HepG2 (cell line): ENCODE data around the gene SORD. TPM values are rescaled to one million over a fixed set of nuclear protein-coding genes. Genes with fewer than 3 reads are reported as not detected.
"Not testable (repeated sequence)": the region's sequence is repeated elsewhere in the genome, so short reads cannot be mapped to it uniquely, and the experiment has no call there.

Source experiments
- ATAC-seq: fragments of 200-7000 bp; cut with Tn5 transposase; 3 replicates; pipeline ENCODE4 v1.9.1; 2020; ENCODE audit warnings: mild to moderate bottlenecking, moderate library complexity
- BruUV-seq: library from RNA; stranded (reverse); fragments of 400-500 nt; replicated peaks from 2 replicates; lab custom pipeline; 2021; lab: Mats Ljungman, UMichigan
- CTCF ChIA-PET: fragments of 300-600 bp; formaldehyde crosslinking; extraction: SDS; loops from one replicate; lab custom pipeline; 2021; ENCODE audit warnings: low total read pairs, inconsistent platforms, low intra/inter-chr PET ratio; lab: Yijun Ruan, JAX
- POLR2A ChIA-PET: fragments of 350-600 bp; sonication (Branson Sonifier 250); formaldehyde crosslinking; loops from one replicate; lab custom pipeline; 2020; ENCODE audit warnings: antibody characterized with exemption, inconsistent platforms; lab: Yijun Ruan, JAX
- DNase-seq: peaks from one replicate; pipeline ENCODE4 v3.0.0-alpha.2; 2015; ENCODE audit warnings: low spot score
- FAIRE-seq: peaks from 3 replicates; lab custom pipeline; 2011; peaks lifted over from hg19 to GRCh38; lab: Jason Lieb, UNC
- H2AFZ ChIP-seq: one replicate; pipeline ENCODE4 v1.6.1; 2011; ENCODE audit warnings: low read length, inconsistent platforms
- H3K27ac ChIP-seq: fragments of 300-600 bp; 3 replicates; pipeline ENCODE4 v1.8.0; 2011; ENCODE audit warnings: mixed run types, mild to moderate bottlenecking, mixed read lengths, low read length, inconsistent platforms; ENCODE audit not compliant: insufficient read depth; ENCODE audit errors: extremely low read length
- H3K27me3 ChIP-seq, 2 experiments: fragments of 200-600 bp in 1 of 2; 2 replicates in 1 of 2; 3 replicates in 1 of 2; pipeline versions ENCODE4 v1.6.0 to v1.8.0; 2011; ENCODE audit warnings: low read length in 2 of 2, mild to moderate bottlenecking in 2 of 2, moderate library complexity in 2 of 2, inconsistent platforms in 1 of 2; ENCODE audit not compliant: insufficient read depth in 2 of 2, control insufficient read depth in 1 of 2
- H3K36me3 ChIP-seq, 2 experiments: fragments of 200-600 bp in 1 of 2; replicated peaks in 1 of 2; 2 replicates in 1 of 2; 3 replicates in 1 of 2; pipeline versions ENCODE4 v1.5.1 to v1.8.0; 2011; ENCODE audit warnings: low read length in 2 of 2, inconsistent platforms in 1 of 2; ENCODE audit not compliant: insufficient read depth in 2 of 2, control insufficient read depth in 1 of 2
- H3K4me1 ChIP-seq: 2 replicates; pipeline ENCODE4 v1.5.1; 2012; ENCODE audit warnings: low read length, inconsistent platforms; ENCODE audit not compliant: insufficient read depth
- H3K4me2 ChIP-seq: 2 replicates; pipeline ENCODE4 v1.6.0; 2011; ENCODE audit warnings: low read depth, low read length, inconsistent platforms
- H3K4me3 ChIP-seq, 3 experiments: fragments of 200-600 bp in 1 of 3; sonication (generic), shearing (Covaris generic) in 1 of 3; replicated peaks in 1 of 3; 2 replicates each; pipeline ENCODE4 v1.5.1; 2011 to 2016; ENCODE audit warnings: low read length in 3 of 3, inconsistent platforms in 2 of 3, low read depth in 2 of 3, mild to moderate bottlenecking in 2 of 3, control low read depth in 1 of 3, mixed read lengths in 1 of 3; ENCODE audit not compliant: insufficient read depth in 1 of 3
- H3K79me2 ChIP-seq: one replicate; pipeline ENCODE4 v1.6.1; 2011; ENCODE audit warnings: low read length, inconsistent platforms; ENCODE audit not compliant: insufficient read depth
- H3K9ac ChIP-seq: 2 replicates; pipeline ENCODE4 v1.6.0; 2011; ENCODE audit warnings: mild to moderate bottlenecking, low read depth, low read length, inconsistent platforms; ENCODE audit not compliant: insufficient read depth
- H3K9me3 ChIP-seq: 2 replicates; pipeline ENCODE4 v1.5.1; 2012; ENCODE audit warnings: mild to moderate bottlenecking, low read length
- H4K20me1 ChIP-seq: 2 replicates; pipeline ENCODE4 v1.6.0; 2011; ENCODE audit warnings: inconsistent platforms, mild to moderate bottlenecking, low read length, moderate library complexity; ENCODE audit not compliant: insufficient read depth
- CEBPG ChIP-seq: IDR thresholded peaks from 2 replicates; pipeline ENCODE4 v1.6.1; 2016
- ZNF770 ChIP-seq: sonication (generic); formaldehyde crosslinking; IDR thresholded peaks from 2 replicates; pipeline ENCODE4 v1.5.0; 2020; ENCODE audit warnings: mild to moderate bottlenecking, missing genetic modification reagents
- ZNF780A ChIP-seq: sonication (generic); formaldehyde crosslinking; IDR thresholded peaks from 2 replicates; pipeline ENCODE4 v1.8.0; 2022; ENCODE audit warnings: mild to moderate bottlenecking, missing genetic modification reagents, moderate library complexity
- WGBS: methylation state at CpG from one replicate; pipeline ENCODE4 v1.1.6; 2017; ENCODE audit warnings: low lambda C conversion rate; 5-methylcytosine and 5-hydroxymethylcytosine counted together
- in situ Hi-C: cut with HindIII; loops from 2 replicates; pipeline ENCODE4 v1.10.0; 2017; ENCODE audit warnings: low pct_unique_long_range_greater_than_20kb; ENCODE audit not compliant: extremely low pct_ligation_motif_present
- intact Hi-C: fragments of 100-400 bp; cut with micrococcal nuclease; formaldehyde crosslinking; loops from one replicate; pipeline ENCODE4 v1.10.0; 2022; ENCODE audit not compliant: unreplicated experiment
- polyA plus RNA-seq, 8 experiments: library from polyadenylated mRNA; depleted of rRNA in 3 of 8; stranded (reverse) in 7 of 8; unstranded in 1 of 8; fragments of >200 nt; fragmentation: Illumina TruSeq in 4 of 8; extraction: Trizol in 4 of 8; gene quantifications; 2 replicates each; pipeline versions ENCODE4 v1.2.1 to v1.2.3, GENCODE V29; 2011 to 2016; ENCODE audit warnings: low read depth in 4 of 8, missing spikeins in 1 of 8, mixed read lengths in 1 of 8; ENCODE audit not compliant: insufficient read depth in 1 of 8
- total RNA-seq, 5 experiments: library from RNA; depleted of rRNA; stranded (reverse); fragments of >200 nt; fragmentation: Illumina TruSeq; extraction: Trizol; gene quantifications; 2 replicates each; pipeline ENCODE4 v1.2.3, GENCODE V29; 2016; ENCODE audit warnings: low read depth in 1 of 5

The SORD gene
- total and polyA plus RNA-seq, 2 of the 13 experiments (the other 11 are each of a cell fraction or from before 2014, with no cell fraction given), result 59.1 to 95.3 TPM

- no peak for TF ChIP-seq ZNF780A (CRISPR knock-in tag)
These were observed 27.6 kb downstream of the SORD start (continued) for GRCh38 chr15:45050587-45050986.

DNA sequence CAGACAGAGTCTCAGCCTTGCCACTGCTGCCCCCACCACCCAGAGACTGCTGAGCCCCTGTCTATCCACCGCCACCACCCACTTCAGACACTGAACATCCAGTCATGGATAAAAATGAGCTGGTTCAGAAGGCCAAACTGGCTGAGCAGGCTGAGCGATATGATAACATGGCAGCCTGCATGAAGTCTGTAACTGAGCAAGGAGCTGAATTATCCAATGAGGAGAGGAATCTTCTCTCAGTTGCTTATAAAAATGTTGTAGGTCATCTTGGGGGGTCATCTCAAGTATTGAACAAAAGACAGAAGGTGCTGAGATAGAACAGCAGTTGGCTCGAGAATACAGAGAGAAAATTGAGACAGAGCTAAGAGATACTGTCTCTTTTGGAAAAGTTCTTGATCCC, 29.7 kb downstream of the SORD start:
- in situ Hi-C loops, POLR2A ChIA-PET, H3K27ac ChIP-seq, H3K4me3 ChIP-seq, H3K9ac ChIP-seq, H3K79me2 ChIP-seq, ATAC-seq, DNase-seq, H3K4me2 ChIP-seq, H3K4me1 ChIP-seq, FAIRE-seq, intact Hi-C loops, CTCF ChIA-PET, H2AFZ ChIP-seq, H3K27me3 ChIP-seq, BruUV-seq, H3K9me3 ChIP-seq, H4K20me1 ChIP-seq: not testable (repeated sequence)
- peaks cover 7 to 51% of the 10 kb centered on the region in 2 experiments for H3K36me3 ChIP-seq
- over 99% methylated on average over 3 of the region's 3 CpGs for WGBS

- H3K27ac ChIP-seq, FAIRE-seq, POLR2A ChIA-PET, H4K20me1 ChIP-seq, H3K4me3 ChIP-seq, H3K9me3 ChIP-seq, in situ Hi-C loops, H3K79me2 ChIP-seq, BruUV-seq, H3K27me3 ChIP-seq, H3K9ac ChIP-seq, intact Hi-C loops, H2AFZ ChIP-seq, H3K4me2 ChIP-seq: not testable (repeated sequence)
- Histone ChIP-seq H3K36me3 (peaks cover 2 to 22% of the 10 kb centered on the region in 2 experiments; a peak in 4 of 5 replicates), H3K4me1 (peaks cover 14% of the 10 kb centered on the region; the same call in 1 of the 2 replicates)
- TF ChIP-seq ZNF770 (CRISPR knock-in tag) (peak; percentile 54; the same call in 1 of the 2 replicates), CEBPG (CRISPR knock-in tag) (peak; percentile 24; the same call in 1 of the 2 replicates)
- ATAC-seq (peak; percentile 44), DNase-seq (peak; percentile 35)
- 75% methylated on average over 3 of the region's 3 CpGs for WGBS
- CTCF ChIA-PET, result interaction anchor here (1.0 kb wide), 1 partner anchor 59 kb away, joined by 3 read pairs; no protein-coding TSS in a partner anchor
These were observed 36.0 kb downstream of the SORD start for GRCh38 chr15:45058690-45059675.

GRCh38 chr15:45062301-45062700, 39.3 kb downstream of the SORD start:
- H3K9ac ChIP-seq, H3K27me3 ChIP-seq, FAIRE-seq, H4K20me1 ChIP-seq, CTCF ChIA-PET, intact Hi-C loops, H3K27ac ChIP-seq, POLR2A ChIA-PET, H3K4me3 ChIP-seq, BruUV-seq, H2AFZ ChIP-seq, ATAC-seq, H3K79me2 ChIP-seq, DNase-seq, H3K4me2 ChIP-seq, H3K9me3 ChIP-seq: not testable (repeated sequence)
- Histone ChIP-seq H3K36me3 (peaks cover 5 to 27% of the 10 kb centered on the region in 2 experiments; a peak in 4 of 5 replicates), H3K4me1 (peaks cover 14% of the 10 kb centered on the region; the same call in 1 of the 2 replicates)
- 92% methylated on average over 7 of the region's 7 CpGs for WGBS
- in situ Hi-C loops, result loop anchor here (10.0 kb wide), 1 partner anchor 62 kb away; the partner anchor contains the start of genes DUOX1 and DUOXA1
